Astrocyte of the spinal cord (primary cell): ENCODE measurements around the gene NKX6-1.

Experiments used
- DNase-seq: peaks from one replicate; pipeline ENCODE4 v3.0.0; 2011; ENCODE audit warnings: low read depth, low spot score
- H3K4me3 ChIP-seq: 2 replicates; pipeline ENCODE4 v1.5.1; 2011; ENCODE audit warnings: low read depth, mild to moderate bottlenecking, low read length, moderate library complexity
- CTCF ChIP-seq: IDR thresholded peaks from 2 replicates; pipeline ENCODE4 v1.5.1; 2012; ENCODE audit warnings: low read depth, mild to moderate bottlenecking, low read length, inconsistent platforms
- in situ Hi-C: cut with HindIII; loops from 2 replicates; pipeline ENCODE4 v1.10.0; 2017; ENCODE audit warnings: low sequenced_read_pairs

The NKX6-1 gene

GRCh38 chr4:84482564-84483563 lies 16.2 kb downstream of the NKX6-1 start:
- in situ Hi-C loops: no loop called here
- H3K4me3 ChIP-seq: peak overlapping the region; percentile 20
- no peak for DNase-seq
- TF ChIP-seq CTCF: peak; percentile 61

GRCh38 chr4:84481860-84482245 lies 17.2 kb downstream of the NKX6-1 start:
- in situ Hi-C loops: no loop called here
- peak; percentile 24 for DNase-seq

GRCh38 chr4:84481077-84481859 lies 17.8 kb downstream of the NKX6-1 start:
- in situ Hi-C loops: no loop called here
- DNase-seq: no peak
- TF ChIP-seq CTCF: no peak
- H3K4me3 ChIP-seq: no peak overlapping the region

More at GRCh38 chr4:84481860-84482245, 17.2 kb downstream of the NKX6-1 start:
- H3K4me3 ChIP-seq: no peak overlapping the region
- TF ChIP-seq CTCF: no peak

GRCh38 chr4:84480082-84480481 lies 19.0 kb downstream of the NKX6-1 start:
- no peak overlapping the region for H3K4me3 ChIP-seq
- in situ Hi-C loops: no loop called here
- TF ChIP-seq CTCF: no peak
- DNase-seq: no peak

- no peak for TF ChIP-seq CTCF
- in situ Hi-C loops: no loop called here
- no peak overlapping the region for H3K4me3 ChIP-seq
- no peak for DNase-seq
These were observed 19.4 kb downstream of the NKX6-1 start for GRCh38 chr4:84479663-84480062.

GRCh38 chr4:84477738-84478137 lies 21.4 kb downstream of the NKX6-1 start:
- TF ChIP-seq CTCF: no peak
- in situ Hi-C loops: no loop called here
- no peak overlapping the region for H3K4me3 ChIP-seq
- DNase-seq: no peak
